NCI-H446 treated with DMSO at 0.1 percent for 48 hours (cell line): ENCODE results near the gene SYNE1.
"Not testable (repeated sequence)": the region's sequence is repeated elsewhere in the genome, so short reads cannot be mapped to it uniquely, and the experiment has no call there.

ENCODE experiments used
- DNase-seq: peaks from one replicate; lab custom pipeline; 2025; lab: John Stamatoyannopoulos, UW

Gene SYNE1

GRCh38 chr6:152096863-152097496 is 540.2 kb downstream of the SYNE1 start:
- DNase-seq = no peak

- DNase-seq = no peak
These were observed 542.1 kb downstream of the SYNE1 start for GRCh38 chr6:152094992-152095592.

GRCh38 chr6:152094276-152094675 is 542.9 kb downstream of the SYNE1 start:
- no peak for DNase-seq

- DNase-seq = no peak
These were observed 543.5 kb downstream of the SYNE1 start for GRCh38 chr6:152093711-152094110.

- DNase-seq = no peak
These were observed 545.3 kb downstream of the SYNE1 start for GRCh38 chr6:152091851-152092341.

- no peak for DNase-seq
These were observed 546.0 kb downstream of the SYNE1 start for GRCh38 chr6:152091201-152091600.

- DNase-seq = no peak
These were observed 547.2 kb downstream of the SYNE1 start for GRCh38 chr6:152089992-152090391.

- DNase-seq = no peak
These were observed 549.5 kb downstream of the SYNE1 start for GRCh38 chr6:152087701-152088100.

- DNase-seq = no peak
These were observed 550.1 kb downstream of the SYNE1 start for GRCh38 chr6:152087096-152087495.

- DNase-seq = no peak
These were observed 550.8 kb downstream of the SYNE1 start for GRCh38 chr6:152086223-152086873.

- no peak for DNase-seq
These were observed 551.7 kb downstream of the SYNE1 start for GRCh38 chr6:152085451-152085921.

GRCh38 chr6:152078804-152079203 is 558.4 kb downstream of the SYNE1 start:
- DNase-seq = no peak

- DNase-seq = no peak
These were observed 559.2 kb downstream of the SYNE1 start for GRCh38 chr6:152078001-152078400.

- DNase-seq = not testable (repeated sequence)
These were observed 560.9 kb downstream of the SYNE1 start for GRCh38 chr6:152076242-152076641.

GRCh38 chr6:152071843-152072242 is 565.3 kb downstream of the SYNE1 start:
- DNase-seq = no peak
